Adipocyte (in vitro differentiated cells): ENCODE results near the gene COQ9.
"Not testable (repeated sequence)": the region's sequence is repeated elsewhere in the genome, so short reads cannot be mapped to it uniquely, and the experiment has no call there.

ENCODE experiments used
- DNase-seq: peaks from one replicate; pipeline ENCODE4 v3.0.0-alpha.2; 2015; ENCODE audit warnings: low read depth
- H3K27me3 ChIP-seq: replicated peaks from 2 replicates; pipeline ENCODE4 v1.7.0; 2013; ENCODE audit warnings: mild to moderate bottlenecking, low read length, moderate library complexity; ENCODE audit not compliant: control insufficient read depth, insufficient read depth
- H3K36me3 ChIP-seq: 2 replicates; pipeline ENCODE4 v1.7.0; 2013; ENCODE audit warnings: low read length, mild to moderate bottlenecking, moderate library complexity; ENCODE audit not compliant: control insufficient read depth, insufficient read depth, severe bottlenecking
- H3K4me1 ChIP-seq: 2 replicates; pipeline ENCODE4 v1.7.0; 2013; ENCODE audit warnings: mild to moderate bottlenecking, low read length, moderate library complexity; ENCODE audit not compliant: control insufficient read depth, insufficient read depth
- H3K4me3 ChIP-seq: 2 replicates; pipeline ENCODE4 v1.7.0; 2013; ENCODE audit warnings: mild to moderate bottlenecking, low read length, moderate library complexity
- H3K9ac ChIP-seq: 2 replicates; pipeline ENCODE4 v1.7.0; 2013; ENCODE audit warnings: mild to moderate bottlenecking, low read length, moderate library complexity
- H3K9me3 ChIP-seq: 2 replicates; pipeline ENCODE4 v1.7.0; 2013; ENCODE audit warnings: mild to moderate bottlenecking, low read length, moderate library complexity; ENCODE audit not compliant: control insufficient read depth

Gene COQ9, protein sequence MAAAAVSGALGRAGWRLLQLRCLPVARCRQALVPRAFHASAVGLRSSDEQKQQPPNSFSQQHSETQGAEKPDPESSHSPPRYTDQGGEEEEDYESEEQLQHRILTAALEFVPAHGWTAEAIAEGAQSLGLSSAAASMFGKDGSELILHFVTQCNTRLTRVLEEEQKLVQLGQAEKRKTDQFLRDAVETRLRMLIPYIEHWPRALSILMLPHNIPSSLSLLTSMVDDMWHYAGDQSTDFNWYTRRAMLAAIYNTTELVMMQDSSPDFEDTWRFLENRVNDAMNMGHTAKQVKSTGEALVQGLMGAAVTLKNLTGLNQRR

DNA sequence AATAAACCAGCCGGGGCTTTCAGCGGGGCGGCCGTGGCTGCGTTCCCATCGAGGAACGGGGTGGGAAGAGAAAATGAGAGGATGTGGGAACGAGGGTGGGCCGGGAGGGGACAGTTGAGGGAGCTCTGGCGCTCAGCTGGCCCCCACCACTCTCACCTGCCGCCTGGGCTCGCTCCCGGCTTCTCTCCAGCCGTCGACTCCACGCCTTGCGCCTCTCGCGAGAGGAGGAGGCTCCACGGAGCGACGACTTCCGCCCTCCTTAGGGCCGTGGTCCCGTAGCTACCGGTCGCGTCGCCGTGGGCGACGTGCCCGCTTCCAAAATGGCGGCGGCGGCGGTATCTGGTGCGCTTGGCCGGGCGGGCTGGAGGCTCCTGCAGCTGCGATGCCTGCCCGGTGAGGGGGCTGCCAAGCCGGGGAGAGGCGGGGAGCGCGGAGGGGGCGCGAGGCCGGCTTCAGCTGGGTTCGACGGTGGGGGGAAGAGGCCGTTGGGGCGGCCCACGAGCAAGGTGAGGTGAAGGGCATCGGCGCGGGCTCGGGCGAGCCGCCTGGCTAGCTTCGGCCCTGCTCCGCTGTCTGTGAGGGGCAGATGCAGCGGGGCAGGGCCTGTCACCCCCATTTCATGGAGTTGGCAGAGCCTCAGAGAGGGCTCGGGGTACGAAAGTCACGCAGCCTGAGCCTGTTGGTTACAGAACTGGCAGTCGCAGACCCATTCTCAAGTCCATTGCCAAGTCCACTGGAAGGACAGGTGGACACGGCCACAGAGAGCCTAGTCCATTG, at the start of gene COQ9, which contains the start of gene CIAPIN1:
Gene COQ9, plus strand, starts transcription at position 294 of the 777 bp plus-strand sequence. Its CDS starts 27 bp downstream, at position 321.
Gene CIAPIN1, minus strand, starts transcription at position 200 of the 777 bp plus-strand sequence. CDS start 6,457 bp downstream, outside the sequence.
- Histone ChIP-seq H3K4me3 (peak within 1 kb of the TSS; percentile 85), H3K36me3 (peaks cover 12% of the 10 kb centered on the region), H3K27me3 (no peaks in the 10 kb centered on the region), H3K9ac (peak within 1 kb of the TSS; percentile 98), H3K4me1 (peaks cover 34% of the 10 kb centered on the region), H3K9me3 (no peaks in the 10 kb centered on the region)
- peak; percentile 98 for DNase-seq

DNA sequence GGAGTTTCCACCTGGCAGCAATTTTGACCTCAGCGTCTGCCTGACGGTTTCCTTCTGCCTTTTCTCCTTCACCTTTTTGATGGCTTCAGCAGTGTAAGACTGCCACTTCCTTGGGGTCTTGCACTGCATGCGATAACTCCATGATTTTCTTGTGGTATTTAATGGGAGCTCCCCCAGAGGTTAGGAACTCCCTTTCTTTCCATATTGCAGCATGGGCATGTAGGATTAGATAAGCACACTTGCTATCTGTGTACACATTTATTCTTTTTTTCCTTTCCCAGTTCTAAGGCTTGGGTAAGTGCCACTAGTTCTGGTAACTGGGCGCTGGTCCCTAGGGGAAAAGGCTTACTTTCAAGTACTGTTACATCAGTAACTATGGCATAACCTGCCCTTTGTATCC, 49.8 kb upstream of the COQ9 start:
- peaks cover 17% of the 10 kb centered on the region for H3K27me3 ChIP-seq
- DNase-seq, H3K4me1 ChIP-seq, H3K4me3 ChIP-seq, H3K9ac ChIP-seq, H3K9me3 ChIP-seq, H3K36me3 ChIP-seq: not testable (repeated sequence)

DNA sequence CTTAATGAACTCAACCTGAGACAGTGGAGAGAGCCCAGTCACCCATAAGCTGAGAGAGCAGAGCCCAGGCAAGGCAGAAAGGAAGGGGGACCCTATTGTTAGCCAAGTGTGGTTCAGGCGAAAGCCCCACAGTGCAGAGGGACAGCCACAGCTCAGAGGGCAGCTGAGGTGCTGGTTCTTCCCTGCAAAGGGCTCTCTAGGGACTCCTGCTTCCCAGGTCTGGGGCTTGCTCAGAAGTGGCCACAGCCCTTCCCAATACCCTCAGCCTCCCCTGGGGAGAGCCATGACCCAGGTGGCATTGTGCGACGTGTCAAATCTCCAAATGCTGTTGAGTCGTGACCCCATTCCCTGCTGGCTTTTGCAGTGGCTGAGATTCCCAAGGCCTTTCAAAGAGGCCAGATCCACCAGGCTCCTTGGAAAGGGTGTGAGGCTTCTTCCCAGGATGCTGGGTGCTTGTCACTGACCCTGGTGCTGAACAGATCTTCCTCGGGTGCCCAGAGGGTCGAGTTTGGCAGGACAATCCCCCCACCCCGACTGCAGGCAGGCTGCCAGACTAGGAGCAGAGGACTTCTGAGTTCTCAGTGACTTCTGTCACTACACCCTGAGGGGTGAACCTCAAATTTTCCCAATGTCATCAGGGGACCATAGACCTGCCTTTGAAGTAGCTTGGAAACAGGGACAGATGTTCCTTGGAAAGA, 45.2 kb upstream of the COQ9 start:
- H3K4me3 ChIP-seq = no peak overlapping the region
- H3K9me3 ChIP-seq = no peaks in the 10 kb centered on the region
- no peak for DNase-seq
- H3K27me3 ChIP-seq = peaks cover 23% of the 10 kb centered on the region
- H3K36me3 ChIP-seq = no peaks in the 10 kb centered on the region
- H3K4me1 ChIP-seq = peaks cover 6% of the 10 kb centered on the region
- no peak overlapping the region for H3K9ac ChIP-seq

DNA sequence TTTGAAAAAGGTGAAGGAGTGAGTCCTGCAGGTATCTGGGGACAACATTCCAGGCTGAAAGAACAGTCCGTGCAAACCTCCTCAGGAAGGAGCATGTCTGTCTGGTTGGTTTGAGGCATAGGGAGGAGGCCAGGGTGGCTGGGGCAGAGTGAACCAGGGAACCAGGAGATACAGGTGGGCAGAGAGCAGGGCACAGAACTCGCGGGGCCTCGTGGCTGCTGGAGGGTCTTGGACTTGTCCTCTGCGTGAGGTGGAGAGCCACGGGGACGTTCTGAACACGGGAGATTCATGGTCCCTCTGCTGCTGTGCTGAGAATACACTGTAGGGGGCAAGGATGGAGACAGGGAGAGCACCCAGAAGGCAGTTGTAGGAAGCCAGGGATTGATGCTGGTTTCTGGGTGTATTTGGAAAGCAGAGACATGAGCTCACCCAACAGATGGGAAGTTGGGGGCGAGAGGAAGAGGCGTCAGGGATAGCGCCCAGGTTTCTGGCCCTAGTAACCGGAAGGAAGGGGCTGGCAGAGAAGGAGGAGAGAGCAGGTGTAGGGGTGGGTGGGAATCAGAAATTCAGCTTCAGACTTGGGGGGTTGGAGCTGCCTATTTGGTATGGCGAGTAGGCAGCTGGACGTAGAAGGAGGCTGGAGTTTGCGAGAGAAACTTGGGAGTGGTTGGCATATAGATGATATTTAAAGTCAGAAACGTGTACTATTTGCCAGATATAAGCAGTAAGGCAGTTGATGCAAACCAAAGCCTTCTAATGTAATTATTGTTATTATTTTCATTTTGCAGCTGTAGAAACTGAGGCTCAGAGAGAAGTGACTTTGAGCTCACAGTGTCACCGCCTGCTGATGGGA, 43.1 kb upstream of the COQ9 start, which contains the start of gene CCL17:
Gene CCL17, plus strand, starts transcription at position 803 of the 853 bp plus-strand sequence. CDS start 9,166 bp downstream, outside the sequence.
- DNase-seq = no peak
- H3K9me3 ChIP-seq = no peaks in the 10 kb centered on the region
- H3K4me1 ChIP-seq = no peaks in the 10 kb centered on the region
- H3K27me3 ChIP-seq = peaks cover 32% of the 10 kb centered on the region
- H3K4me3 ChIP-seq = no peak within 1 kb of the TSS
- no peaks in the 10 kb centered on the region for H3K36me3 ChIP-seq
- no peak within 1 kb of the TSS for H3K9ac ChIP-seq

DNA sequence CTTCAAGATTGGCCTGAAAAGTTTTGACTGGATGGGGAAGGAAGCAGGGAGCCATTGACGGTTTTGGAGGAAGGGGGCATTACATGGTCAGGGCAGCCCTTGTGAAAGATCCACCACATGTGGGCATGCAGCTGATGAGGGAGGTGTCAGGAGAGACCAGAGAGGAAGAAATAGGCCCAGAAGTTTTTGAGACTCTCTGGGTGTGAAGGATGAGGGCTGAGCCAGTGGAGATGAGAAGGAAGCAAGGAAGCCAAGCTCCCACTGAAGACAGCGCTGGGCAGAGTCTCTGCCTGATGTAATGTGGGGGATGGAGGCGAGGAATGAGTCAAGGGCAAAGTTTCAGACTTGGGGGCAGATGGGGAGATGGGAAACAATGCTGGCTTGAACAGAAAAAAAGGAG, 42.2 kb upstream of the COQ9 start:
- no peaks in the 10 kb centered on the region for H3K36me3 ChIP-seq
- no peaks in the 10 kb centered on the region for H3K4me1 ChIP-seq
- no peaks in the 10 kb centered on the region for H3K9me3 ChIP-seq
- no peak overlapping the region for H3K4me3 ChIP-seq
- H3K9ac ChIP-seq = no peak overlapping the region
- peaks cover 41% of the 10 kb centered on the region for H3K27me3 ChIP-seq
- no peak for DNase-seq

DNA sequence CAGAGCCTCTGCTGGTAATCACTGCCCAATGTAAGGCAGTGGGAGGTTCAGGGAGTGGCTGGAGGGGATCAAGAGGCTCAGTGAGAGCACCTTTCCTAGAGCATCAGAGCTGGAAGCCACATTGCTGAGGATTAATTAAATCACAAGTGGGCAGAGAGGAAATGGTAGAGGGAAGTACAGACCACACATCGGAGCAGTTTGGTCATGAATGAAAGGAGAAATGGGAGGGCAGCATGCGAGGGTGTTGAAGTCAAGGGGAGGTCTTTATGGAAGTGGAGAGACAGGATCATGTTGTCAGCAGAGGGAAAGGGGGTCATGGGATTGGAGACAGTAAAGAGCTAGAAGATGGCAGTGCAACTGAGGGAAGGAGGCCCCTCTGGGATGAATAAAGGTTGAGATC, 40.4 kb upstream of the COQ9 start:
- Histone ChIP-seq H3K9me3 (no peaks in the 10 kb centered on the region), H3K4me1 (no peaks in the 10 kb centered on the region), H3K4me3 (no peak overlapping the region), H3K36me3 (no peaks in the 10 kb centered on the region), H3K27me3 (peaks cover 58% of the 10 kb centered on the region), H3K9ac (no peak overlapping the region)
- no peak for DNase-seq

DNA sequence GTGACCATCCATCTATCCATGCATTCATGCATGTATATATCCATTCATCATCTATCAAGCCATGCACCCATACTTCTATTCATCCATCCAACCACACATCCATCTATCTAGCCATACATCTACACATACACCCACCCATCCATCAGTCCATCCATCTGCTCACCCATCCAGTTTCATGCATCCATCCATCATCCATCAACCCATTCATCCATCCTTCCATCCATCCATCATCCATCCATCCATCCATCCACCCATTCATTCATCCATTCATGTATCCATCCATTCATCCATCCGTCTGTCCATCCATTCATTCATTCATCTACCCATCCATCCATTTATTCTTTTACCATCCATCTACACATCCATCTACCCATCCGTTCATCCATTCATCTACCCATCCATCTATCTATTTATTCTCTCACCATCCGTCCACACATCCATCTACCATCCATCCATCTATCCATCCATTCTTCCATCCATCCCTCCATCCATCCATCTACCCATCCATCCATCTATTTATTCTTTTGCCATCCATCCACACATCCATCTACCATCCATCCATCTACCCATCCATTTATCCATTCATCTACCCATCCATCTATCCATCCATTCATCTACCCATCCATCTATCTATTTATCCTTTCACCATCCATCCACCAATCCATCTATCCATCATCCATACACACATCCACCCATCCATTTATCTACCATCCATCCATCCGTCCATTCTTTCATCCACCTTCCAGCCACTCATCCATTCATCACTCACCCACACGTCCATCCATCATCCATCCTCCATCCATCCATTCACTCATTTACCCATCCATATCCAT, 39.5 kb upstream of the COQ9 start:
- Histone ChIP-seq H3K9ac (no peak overlapping the region), H3K9me3 (no peaks in the 10 kb centered on the region), H3K27me3 (peaks cover 63% of the 10 kb centered on the region), H3K36me3 (no peaks in the 10 kb centered on the region), H3K4me3 (no peak overlapping the region), H3K4me1 (no peaks in the 10 kb centered on the region)
- DNase-seq = no peak

DNA sequence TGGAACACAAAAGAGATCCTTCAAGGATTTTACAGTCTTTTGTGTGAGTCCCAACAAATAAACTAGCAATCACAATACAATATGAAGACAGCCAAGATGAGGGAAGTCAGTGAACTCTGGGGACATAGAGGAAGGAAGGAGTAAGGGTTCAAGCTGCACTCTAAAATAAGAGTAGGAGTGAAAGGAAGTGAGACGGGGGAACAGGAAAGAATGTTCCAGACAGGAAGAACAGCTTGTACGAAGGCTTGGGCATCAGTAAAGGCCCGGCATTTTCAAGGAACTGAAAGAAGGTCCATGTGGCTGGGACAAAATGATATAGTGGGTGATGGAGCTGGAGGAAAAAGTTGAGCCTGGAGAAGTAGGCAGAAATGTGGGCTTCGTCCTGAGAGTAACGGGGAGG, 38.2 kb upstream of the COQ9 start:
- H3K4me1 ChIP-seq = no peaks in the 10 kb centered on the region
- H3K9ac ChIP-seq = no peak overlapping the region
- no peak overlapping the region for H3K4me3 ChIP-seq
- H3K27me3 ChIP-seq = peaks cover 68% of the 10 kb centered on the region
- H3K36me3 ChIP-seq = no peaks in the 10 kb centered on the region
- no peak for DNase-seq
- no peaks in the 10 kb centered on the region for H3K9me3 ChIP-seq

DNA sequence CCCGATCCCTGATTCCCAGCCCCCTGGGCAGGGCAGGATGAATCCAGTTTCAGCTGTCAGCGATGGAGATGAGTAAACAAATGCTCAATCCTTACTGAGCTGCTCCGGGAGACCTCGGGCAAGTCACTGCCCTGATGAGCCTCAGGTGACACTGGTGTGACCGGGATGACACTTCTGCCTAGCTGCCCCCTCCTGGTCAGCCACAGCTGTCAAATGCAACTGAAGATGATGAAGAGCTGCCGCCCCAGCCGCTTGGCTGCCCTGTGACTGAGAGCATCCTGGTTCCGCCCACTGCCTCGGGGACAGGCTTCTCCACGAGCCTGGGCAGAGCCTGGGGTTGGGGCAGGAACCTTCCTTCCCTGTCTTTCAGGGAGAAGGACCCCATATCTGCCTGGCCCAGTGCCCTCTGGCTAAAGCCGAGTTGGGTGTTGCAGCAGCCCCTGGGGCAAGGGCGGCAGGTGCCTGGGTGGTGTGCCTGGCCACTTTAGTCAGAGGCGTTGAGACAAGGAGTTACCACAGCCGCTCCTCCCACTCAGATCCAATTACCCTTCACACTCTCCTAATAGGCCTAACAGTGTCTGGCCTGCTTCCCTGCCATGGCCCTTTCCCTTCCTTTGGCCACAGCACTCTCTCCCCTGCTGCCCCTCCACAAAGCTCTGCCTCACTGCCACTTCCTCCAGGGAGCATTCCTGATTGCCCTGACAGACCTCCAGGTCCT, 37.2 kb upstream of the COQ9 start:
- Histone ChIP-seq H3K36me3 (no peaks in the 10 kb centered on the region), H3K27me3 (peaks cover 60% of the 10 kb centered on the region), H3K4me1 (no peaks in the 10 kb centered on the region), H3K9ac (no peak overlapping the region), H3K4me3 (no peak overlapping the region), H3K9me3 (no peaks in the 10 kb centered on the region)
- no peak for DNase-seq
